ENCODE data around the gene SEMA4C. TPM values are rescaled to one million over a fixed set of nuclear protein-coding genes. Genes with fewer than 3 reads are reported as not detected.

SEMA4C gene
- total RNA-seq, 4 donors from 2014 or later: 58.7 to 66.6 (median 62.8) TPM

DNA sequence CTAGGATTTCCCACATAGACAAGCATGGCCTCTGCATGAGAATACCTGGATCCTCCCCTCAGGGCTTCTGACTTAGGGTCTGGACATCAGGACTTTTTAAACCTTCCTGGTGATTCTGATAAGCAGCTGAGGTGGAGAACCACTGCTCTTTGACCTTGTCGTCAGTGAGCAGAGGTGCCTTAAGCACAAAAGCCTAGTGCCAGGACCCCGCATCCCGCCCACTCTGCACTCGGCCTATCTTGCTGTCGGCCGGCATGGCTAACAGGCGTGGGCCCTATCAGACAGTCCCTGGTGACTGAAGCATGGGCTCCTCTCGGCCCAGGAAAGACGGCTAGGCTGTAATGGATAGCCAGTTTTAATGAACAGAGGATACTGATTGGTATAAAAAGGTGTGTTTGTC is 32.3 kb downstream of the SEMA4C start:
- no peak overlapping the region for H3K27ac ChIP-seq
- H3K4me1 ChIP-seq: peaks cover 0 to 24% (median 5%) of the 10 kb centered on the region in 3 donors
- no peaks in the 10 kb centered on the region for H3K27me3 ChIP-seq
- no peak for ATAC-seq
- H3K9me3 ChIP-seq: no peaks in the 10 kb centered on the region
- no peak for TF ChIP-seq CTCF (IDR thresholded peaks at IDR 0.05)
- no peak for TF ChIP-seq POLR2AphosphoS5 (IDR thresholded peaks at IDR 0.05)
- no peak for TF ChIP-seq EP300 (IDR thresholded peaks at IDR 0.05)
- no peak for TF ChIP-seq POLR2A (IDR thresholded peaks at IDR 0.05)
- 90% methylated on average over 2 of the region's 9 CpGs; no CpG with 5 or more reads in 1 of the 2 donors for WGBS, 2 donors (ENCODE audit: low coverage in 1 of 2)
- H3K36me3 ChIP-seq: peaks cover 0 to 79% of the 10 kb centered on the region in 2 donors
- no peak overlapping the region for H3K4me3 ChIP-seq

DNA sequence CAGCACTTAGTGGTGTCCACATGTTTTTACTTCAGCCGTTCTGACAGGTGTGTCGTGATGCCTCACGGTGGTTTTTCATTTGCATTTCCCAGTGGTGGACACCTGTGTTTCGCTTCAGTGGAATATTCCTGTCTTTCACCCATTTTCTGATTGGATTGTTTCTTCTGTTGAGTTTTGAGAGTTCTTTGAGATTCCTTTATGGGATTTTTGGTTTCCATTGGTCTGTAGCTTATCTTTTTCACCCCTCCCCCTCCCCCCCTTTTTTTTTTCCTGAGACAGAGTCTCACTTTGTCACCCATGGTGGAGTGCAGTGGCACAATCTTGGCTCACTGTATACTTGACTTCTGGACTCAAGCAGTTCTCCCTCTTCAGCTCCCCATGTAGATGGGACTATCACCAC is 34.0 kb downstream of the SEMA4C start:
- WGBS, 2 donors (ENCODE audit: low coverage in 1 of 2): 87 to 94% methylated on average over 3 to 4 of the region's 4 CpGs
- ATAC-seq: no peak
- no peak overlapping the region for H3K4me3 ChIP-seq
- H3K27ac ChIP-seq: no peak overlapping the region
- H3K4me1 ChIP-seq: peaks cover 0 to 25% (median 5%) of the 10 kb centered on the region in 3 donors
- no peak for TF ChIP-seq EP300 (IDR thresholded peaks at IDR 0.05)
- TF ChIP-seq CTCF (IDR thresholded peaks at IDR 0.05): no peak
- no peak for TF ChIP-seq POLR2A (IDR thresholded peaks at IDR 0.05)
- H3K36me3 ChIP-seq: peaks cover 0 to 93% of the 10 kb centered on the region in 2 donors
- no peaks in the 10 kb centered on the region for H3K27me3 ChIP-seq
- H3K9me3 ChIP-seq: no peaks in the 10 kb centered on the region

DNA sequence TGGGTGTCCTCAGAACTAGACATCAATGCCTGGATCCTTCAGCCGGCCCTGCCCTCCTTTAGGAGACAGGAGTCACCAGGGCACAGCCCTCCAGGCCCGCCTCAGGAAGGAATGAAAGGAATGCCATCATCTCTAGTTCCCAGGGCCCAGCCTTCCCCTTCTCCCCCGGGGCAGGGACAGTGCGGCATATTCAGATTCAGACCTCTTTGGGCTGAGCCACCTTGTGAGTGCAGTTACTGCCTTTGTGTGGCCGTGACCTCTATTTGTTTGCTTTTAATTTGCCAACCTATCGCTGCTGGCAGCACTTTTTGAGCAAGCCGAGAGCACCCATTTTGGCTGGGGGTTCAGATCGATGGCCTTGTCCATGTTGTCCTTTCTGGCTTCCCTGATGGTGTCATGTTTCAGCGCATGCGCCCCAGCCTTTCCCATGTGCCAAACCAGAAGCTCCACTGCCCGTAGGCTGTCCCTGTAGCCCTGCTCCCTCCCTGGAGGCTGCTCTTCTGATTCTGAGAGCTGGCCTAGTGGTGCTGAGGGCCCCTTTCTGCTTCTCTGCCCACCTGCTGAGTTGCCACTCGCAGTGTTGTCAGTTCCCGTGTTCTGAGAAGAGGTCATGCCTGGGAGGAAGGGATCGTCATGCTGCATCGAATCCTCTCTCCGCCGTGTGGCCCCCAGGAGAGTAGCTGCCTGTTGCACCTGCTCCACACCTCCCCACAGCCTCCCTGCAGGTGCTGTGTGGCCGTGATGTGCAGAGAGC is 36.9 kb downstream of the SEMA4C start:
- TF ChIP-seq EP300 (IDR thresholded peaks at IDR 0.05): no peak
- peak overlapping the region in 3 of 4 donors; percentile 45 to 62 (median 58) for H3K27ac ChIP-seq
- no peaks in the 10 kb centered on the region for H3K9me3 ChIP-seq
- peaks cover 0 to 96% of the 10 kb centered on the region in 2 donors for H3K36me3 ChIP-seq
- H3K4me3 ChIP-seq: no peak overlapping the region
- 27 to 51% methylated on average over 10 to 12 of the region's 18 CpGs for WGBS, 2 donors (ENCODE audit: low coverage in 1 of 2)
- peaks cover 0 to 14% (median 5%) of the 10 kb centered on the region in 3 donors for H3K4me1 ChIP-seq
- no peaks in the 10 kb centered on the region for H3K27me3 ChIP-seq
- ATAC-seq: peak; percentile 38

GRCh38 chr2:96832408-96832753 is 37.5 kb downstream of the SEMA4C start:
- peaks cover 0 to 96% of the 10 kb centered on the region in 2 donors for H3K36me3 ChIP-seq
- no CpG with 5 or more reads among the region's 11 CpGs for WGBS, 2 donors (ENCODE audit: low coverage in 1 of 2)
- H3K4me3 ChIP-seq: no peak overlapping the region
- H3K4me1 ChIP-seq: peaks cover 0 to 14% (median 5%) of the 10 kb centered on the region in 3 donors
- H3K27ac ChIP-seq: peak overlapping the region in 3 of 4 donors; percentile 45 to 62 (median 58)
- no peaks in the 10 kb centered on the region for H3K27me3 ChIP-seq
- no peaks in the 10 kb centered on the region for H3K9me3 ChIP-seq
- TF ChIP-seq POLR2AphosphoS5 (IDR thresholded peaks at IDR 0.05) (no peak), EP300 (IDR thresholded peaks at IDR 0.05) (no peak), CTCF (IDR thresholded peaks at IDR 0.05) (no peak), POLR2A (IDR thresholded peaks at IDR 0.05) (no peak)
- ATAC-seq: no peak

GRCh38 chr2:96831679-96832078 is 38.2 kb downstream of the SEMA4C start:
- TF ChIP-seq POLR2AphosphoS5 (IDR thresholded peaks at IDR 0.05) (no peak), CTCF (IDR thresholded peaks at IDR 0.05) (no peak), POLR2A (IDR thresholded peaks at IDR 0.05) (no peak), EP300 (IDR thresholded peaks at IDR 0.05) (no peak)
- 54 to 73% methylated on average over 4 to 7 of the region's 10 CpGs for WGBS, 2 donors (ENCODE audit: low coverage in 1 of 2)
- Histone ChIP-seq H3K4me1 (peaks cover 0 to 14% (median 5%) of the 10 kb centered on the region in 3 donors), H3K27ac (peak overlapping the region in 3 of 4 donors; percentile 45 to 62 (median 58)), H3K9me3 (no peaks in the 10 kb centered on the region), H3K27me3 (no peaks in the 10 kb centered on the region), H3K4me3 (no peak overlapping the region), H3K36me3 (peaks cover 0 to 96% of the 10 kb centered on the region in 2 donors)
- ATAC-seq: no peak

All from gastroesophageal sphincter (tissue), 4 donors.